ENCODE results near the gene CD37. TPM values are rescaled to one million over a fixed set of nuclear protein-coding genes. Genes with fewer than 3 reads are reported as not detected.

The CD37 gene
- total RNA-seq, 2 experiments from 2014 or later = 131 to 137 TPM

DNA sequence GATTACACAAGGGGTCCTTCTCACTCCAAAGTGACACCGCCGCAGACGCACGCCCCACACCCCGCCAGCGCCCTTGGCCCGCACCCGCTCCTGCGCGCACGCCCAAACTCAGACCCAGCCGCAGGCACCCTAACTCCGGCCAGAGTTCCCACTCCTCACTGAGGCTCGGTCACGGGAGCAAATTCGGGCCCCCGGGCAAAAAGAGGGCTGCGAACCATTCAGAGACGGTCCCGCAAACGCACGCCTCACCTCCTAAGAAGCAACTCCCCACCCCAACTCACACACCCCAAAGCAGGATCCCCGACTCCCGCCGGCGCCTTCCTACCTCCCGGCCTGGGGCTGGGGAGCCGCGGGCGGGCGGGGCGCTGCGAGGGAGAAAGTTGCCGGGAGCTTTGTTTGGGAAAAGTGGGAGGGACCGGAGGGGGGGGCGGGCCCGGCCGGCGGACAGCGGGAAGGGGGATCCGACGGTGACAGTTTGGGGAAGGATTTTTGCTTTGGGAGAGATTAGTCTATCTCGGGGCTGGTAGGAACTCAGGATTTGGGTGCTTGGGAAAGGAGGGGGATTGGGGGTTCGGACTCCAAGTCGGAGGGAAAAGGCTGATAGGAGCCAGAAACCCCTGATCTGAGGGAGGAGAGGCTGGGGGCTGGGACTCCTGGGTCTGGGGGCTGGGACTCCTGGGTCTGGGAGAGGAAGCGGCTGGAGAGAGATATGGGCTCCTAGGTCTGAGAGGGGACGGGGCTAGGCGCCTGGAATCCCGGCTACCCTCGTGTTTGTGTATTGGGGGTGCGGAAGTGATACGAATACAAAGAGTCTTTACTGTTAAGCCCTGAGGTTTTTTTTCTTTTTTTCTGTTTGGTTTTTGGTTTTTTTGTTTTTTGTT, 27.1 kb downstream of the CD37 start, which contains the start of gene TEAD2:
TSS of gene TEAD2 (minus strand) at position 369 of the 881 bp plus-strand sequence. CDS start 2,341 bp downstream, outside the sequence.
- ChIA-PET POLR2A (interaction anchor here (0.6 kb wide), 1 partner anchor 315 kb away, joined by 3 read pairs; the partner anchor contains the start of gene PRMT1), CTCF (no interaction called here)
- Mint-ChIP-seq H3K27ac (no peak within 1 kb of the TSS), H3K4me3 (peak within 1 kb of the TSS; percentile 9), H3K27me3 (peaks cover 28% of the 10 kb centered on the region), H3K36me3 (ENCODE audit: low read depth) (no peaks in the 10 kb centered on the region), H3K4me1 (ENCODE audit: low read depth) (peaks cover 8% of the 10 kb centered on the region), H3K9me3 (no peaks in the 10 kb centered on the region)
- TF ChIP-seq, protein P1, sequence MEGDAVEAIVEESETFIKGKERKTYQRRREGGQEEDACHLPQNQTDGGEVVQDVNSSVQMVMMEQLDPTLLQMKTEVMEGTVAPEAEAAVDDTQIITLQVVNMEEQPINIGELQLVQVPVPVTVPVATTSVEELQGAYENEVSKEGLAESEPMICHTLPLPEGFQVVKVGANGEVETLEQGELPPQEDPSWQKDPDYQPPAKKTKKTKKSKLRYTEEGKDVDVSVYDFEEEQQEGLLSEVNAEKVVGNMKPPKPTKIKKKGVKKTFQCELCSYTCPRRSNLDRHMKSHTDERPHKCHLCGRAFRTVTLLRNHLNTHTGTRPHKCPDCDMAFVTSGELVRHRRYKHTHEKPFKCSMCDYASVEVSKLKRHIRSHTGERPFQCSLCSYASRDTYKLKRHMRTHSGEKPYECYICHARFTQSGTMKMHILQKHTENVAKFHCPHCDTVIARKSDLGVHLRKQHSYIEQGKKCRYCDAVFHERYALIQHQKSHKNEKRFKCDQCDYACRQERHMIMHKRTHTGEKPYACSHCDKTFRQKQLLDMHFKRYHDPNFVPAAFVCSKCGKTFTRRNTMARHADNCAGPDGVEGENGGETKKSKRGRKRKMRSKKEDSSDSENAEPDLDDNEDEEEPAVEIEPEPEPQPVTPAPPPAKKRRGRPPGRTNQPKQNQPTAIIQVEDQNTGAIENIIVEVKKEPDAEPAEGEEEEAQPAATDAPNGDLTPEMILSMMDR (IDR thresholded peaks at IDR 0.05) = no peak
- DNase-seq = peak; percentile 12
- intact Hi-C loops (cut with micrococcal nuclease) = no loop called here
- no peak for ATAC-seq

DNA sequence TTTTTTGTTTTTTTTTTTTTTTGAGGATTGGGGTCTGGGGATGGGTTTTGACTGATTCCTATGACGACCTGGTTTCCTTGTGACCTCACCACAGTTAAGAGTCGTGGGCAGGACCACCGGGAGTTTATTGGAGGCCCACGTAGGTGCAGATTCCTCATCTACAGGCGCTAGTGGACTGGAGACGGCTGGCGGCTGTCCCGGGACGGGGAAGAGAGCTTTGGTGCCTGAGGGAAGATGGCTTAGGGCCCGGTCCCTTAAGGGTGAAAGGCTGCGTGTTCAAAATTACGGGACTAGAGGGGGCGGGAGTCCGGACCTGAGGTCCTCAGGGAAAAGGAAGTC, 27.7 kb downstream of the CD37 start:
- ATAC-seq = no peak
- Mint-ChIP-seq H3K36me3 (ENCODE audit: low read depth) (no peaks in the 10 kb centered on the region), H3K9me3 (no peaks in the 10 kb centered on the region), H3K27ac (no peak overlapping the region), H3K27me3 (peaks cover 28% of the 10 kb centered on the region), H3K4me1 (ENCODE audit: low read depth) (peaks cover 8% of the 10 kb centered on the region), H3K4me3 (no peak overlapping the region)
- TF ChIP-seq, protein P1 (IDR thresholded peaks at IDR 0.05) = no peak
- CTCF ChIA-PET = interaction anchor here (1.6 kb wide), 1 partner anchor 62 kb away, joined by 3 read pairs; the partner anchor contains the start of gene GFY
- peak; percentile 19 for DNase-seq
- POLR2A ChIA-PET = interaction anchor here (0.7 to 1.3 kb wide), 2 partner anchors 26 to 155 kb away, joined by 3 to 4 read pairs; no protein-coding TSS in a partner anchor
- intact Hi-C loops (cut with micrococcal nuclease) = no loop called here

DNA sequence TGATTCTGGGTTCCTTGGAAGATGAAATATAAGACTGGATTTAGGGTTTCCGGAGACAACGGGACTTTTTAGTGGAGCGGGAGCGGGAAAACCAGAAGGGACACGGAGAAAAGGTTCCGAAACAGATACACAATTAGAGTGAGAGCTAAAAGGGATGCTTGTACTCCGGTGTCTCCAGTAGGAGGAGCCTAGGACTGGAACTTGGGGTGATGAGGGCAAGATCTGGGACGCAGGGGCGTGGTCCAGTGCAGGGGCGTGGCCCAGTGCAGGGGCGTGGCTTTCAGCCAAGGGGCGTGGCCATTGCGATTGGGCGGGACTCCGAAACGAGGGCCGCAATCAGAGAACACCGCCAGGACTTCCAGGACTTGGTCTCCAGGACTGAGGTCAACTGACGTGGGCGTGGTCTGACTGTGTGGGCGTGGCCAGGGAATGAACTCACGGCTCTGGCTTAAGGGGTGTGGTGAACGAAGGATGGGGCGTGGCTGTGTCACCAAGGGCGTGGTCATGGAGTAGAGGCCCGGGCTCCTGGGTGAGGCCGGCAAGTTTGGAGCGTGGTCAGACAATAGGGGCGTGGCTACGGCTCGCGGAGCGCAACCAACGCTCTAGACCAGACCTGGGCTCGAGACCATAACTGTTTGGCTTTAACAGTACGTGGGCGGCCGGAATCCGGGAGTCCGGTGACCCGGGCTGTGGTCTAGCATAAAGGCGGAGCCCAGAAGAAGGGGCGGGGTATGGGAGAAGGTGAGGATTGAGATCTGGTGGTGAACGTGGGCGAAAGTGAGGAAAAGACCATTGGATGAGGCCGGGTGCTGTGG, 28.3 kb downstream of the CD37 start, which contains the start of gene DKKL1:
TSS of gene DKKL1 (plus strand) at position 610 of the 815 bp plus-strand sequence. CDS start at position 732, 122 bp downstream.
- H3K27ac Mint-ChIP-seq = no peak within 1 kb of the TSS
- H3K9me3 Mint-ChIP-seq = no peaks in the 10 kb centered on the region
- H3K4me3 Mint-ChIP-seq = no peak within 1 kb of the TSS
- TF ChIP-seq, protein P1 (IDR thresholded peaks at IDR 0.05) = no peak
- intact Hi-C loops (cut with micrococcal nuclease) = no loop called here
- ATAC-seq = peak; percentile 90
- H3K4me1 Mint-ChIP-seq (ENCODE audit: low read depth) = peaks cover 8% of the 10 kb centered on the region
- ChIA-PET POLR2A (interaction anchor here (0.7 to 1.3 kb wide), 2 partner anchors 27 to 156 kb away, joined by 3 to 4 read pairs; no protein-coding TSS in a partner anchor), CTCF (interaction anchor here (1.6 kb wide), 1 partner anchor 62 kb away, joined by 3 read pairs; the partner anchor contains the start of gene GFY)
- no peaks in the 10 kb centered on the region for H3K36me3 Mint-ChIP-seq (ENCODE audit: low read depth)
- H3K27me3 Mint-ChIP-seq = peaks cover 28% of the 10 kb centered on the region
- DNase-seq = peak; percentile 91

DNA sequence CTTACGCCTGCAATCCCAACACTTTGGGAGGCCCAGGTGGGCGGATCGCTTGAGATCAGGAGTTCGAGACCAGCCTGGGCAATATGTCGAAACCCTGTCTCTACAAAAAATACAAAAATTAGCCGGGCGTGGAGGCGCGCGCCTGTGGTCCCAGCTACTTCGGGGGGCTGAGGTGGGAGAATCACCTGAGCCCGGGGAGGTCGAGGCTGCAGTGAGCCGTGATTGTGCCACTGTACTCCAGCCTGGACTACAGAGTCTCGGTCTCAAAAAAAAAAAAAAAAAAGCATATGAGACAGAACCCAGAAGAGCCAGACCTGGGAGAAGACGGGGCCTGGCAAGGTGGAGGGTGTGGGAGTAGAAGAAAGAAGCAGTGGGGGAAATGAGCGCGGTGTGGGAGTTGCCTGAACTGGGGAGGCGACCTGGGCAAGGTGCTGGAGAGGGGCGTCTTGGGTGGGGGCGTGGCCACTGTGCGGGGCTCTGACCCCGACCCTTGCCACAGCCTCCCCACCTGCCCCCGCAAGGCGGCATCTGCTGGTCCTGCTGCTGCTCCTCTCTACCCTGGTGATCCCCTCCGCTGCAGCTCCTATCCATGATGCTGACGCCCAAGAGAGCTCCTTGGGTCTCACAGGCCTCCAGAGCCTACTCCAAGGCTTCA, 29.0 kb downstream of the CD37 start:
- H3K4me3 Mint-ChIP-seq = no peak overlapping the region
- DNase-seq (no peak), ATAC-seq (no peak)
- H3K36me3 Mint-ChIP-seq (ENCODE audit: low read depth) = no peaks in the 10 kb centered on the region
- TF ChIP-seq, protein P1 (IDR thresholded peaks at IDR 0.05) = no peak
- ChIA-PET CTCF (interaction anchor here (1.6 kb wide), 1 partner anchor 61 kb away, joined by 3 read pairs; the partner anchor contains the start of gene GFY), POLR2A (interaction anchor here (1.3 kb wide), 1 partner anchor 27 kb away, joined by 4 read pairs; no protein-coding TSS in a partner anchor)
- no peak overlapping the region for H3K27ac Mint-ChIP-seq
- H3K9me3 Mint-ChIP-seq = peaks cover 5% of the 10 kb centered on the region
- intact Hi-C loops (cut with micrococcal nuclease) = no loop called here
- H3K4me1 Mint-ChIP-seq (ENCODE audit: low read depth) = peaks cover 8% of the 10 kb centered on the region
- peaks cover 30% of the 10 kb centered on the region for H3K27me3 Mint-ChIP-seq

Measured in activated CD8-positive, alpha-beta T cell treated with anti-CD3 and anti-CD28 coated beads for 36 hours (primary cell).